ENCODE results near the gene ARID1A.

ARID1A gene

GRCh38 chr1:26789612-26789865 lies 93.7 kb downstream of the ARID1A start:
- Histone ChIP-seq H3K4me2 (ENCODE audit: low read length) (no peak overlapping the region), H4K8ac (ENCODE audit: low read depth, low read length) (no peak overlapping the region), H3K4me3 (ENCODE audit: low read length) (no peak overlapping the region), H3K9ac (ENCODE audit: low read length) (peak overlapping the region; percentile 11), H3K56ac (ENCODE audit: low read length) (peak overlapping the region; percentile 37), H2AK5ac (ENCODE audit: low read length) (no peak overlapping the region), H2BK120ac (ENCODE audit: low read depth, low read length) (no peak overlapping the region), H3K4me1 (ENCODE audit: control insufficient read depth, low read depth, low read length) (peaks cover 16% of the 10 kb centered on the region), H3K4ac (ENCODE audit: low read depth, low read length) (no peak overlapping the region), H3K36me3 (ENCODE audit: control insufficient read depth, insufficient read depth, low read length) (no peaks in the 10 kb centered on the region), H3K79me2 (ENCODE audit: control insufficient read depth, insufficient read depth, low read length) (no peaks in the 10 kb centered on the region), H2BK15ac (replicated peaks; ENCODE audit: low read depth) (no peak overlapping the region), H3K27me3 (ENCODE audit: insufficient read depth, low read length, poor library complexity) (no peaks in the 10 kb centered on the region), H3K79me1 (ENCODE audit: low read length) (peaks cover 2% of the 10 kb centered on the region), H2BK5ac (ENCODE audit: low read length) (no peak overlapping the region), H3K18ac (ENCODE audit: low read length) (no peak overlapping the region), H3K27ac (ENCODE audit: low read depth, low read length) (no peak overlapping the region), H4K5ac (ENCODE audit: low read length) (no peak overlapping the region), H3K23ac (ENCODE audit: low read length) (no peak overlapping the region)
- no peak for DNase-seq
- WGBS (ENCODE audit: extremely low coverage, insufficient coverage, low lambda C conversion rate), result no CpG with 5 or more reads among the region's 3 CpGs

GRCh38 chr1:26789931-26790330 lies 94.1 kb downstream of the ARID1A start:
- no peak overlapping the region for H4K5ac ChIP-seq (ENCODE audit: low read length)
- H3K36me3 ChIP-seq (ENCODE audit: control insufficient read depth, insufficient read depth, low read length), result no peaks in the 10 kb centered on the region
- no peak overlapping the region for H3K27ac ChIP-seq (ENCODE audit: low read depth, low read length)
- peak overlapping the region; percentile 6 for H3K9ac ChIP-seq (ENCODE audit: low read length)
- no peak overlapping the region for H2BK120ac ChIP-seq (ENCODE audit: low read depth, low read length)
- H2BK15ac ChIP-seq (replicated peaks; ENCODE audit: low read depth), result no peak overlapping the region
- no CpG with 5 or more reads among the region's 4 CpGs for WGBS (ENCODE audit: extremely low coverage, insufficient coverage, low lambda C conversion rate)
- H2BK5ac ChIP-seq (ENCODE audit: low read length), result no peak overlapping the region
- H3K4me2 ChIP-seq (ENCODE audit: low read length), result no peak overlapping the region
- H3K27me3 ChIP-seq (ENCODE audit: insufficient read depth, low read length, poor library complexity), result no peaks in the 10 kb centered on the region
- no peak overlapping the region for H3K56ac ChIP-seq (ENCODE audit: low read length)
- no peak overlapping the region for H2AK5ac ChIP-seq (ENCODE audit: low read length)
- H4K8ac ChIP-seq (ENCODE audit: low read depth, low read length), result no peak overlapping the region
- peaks cover 16% of the 10 kb centered on the region for H3K4me1 ChIP-seq (ENCODE audit: control insufficient read depth, low read depth, low read length)
- no peak overlapping the region for H3K4ac ChIP-seq (ENCODE audit: low read depth, low read length)
- H3K79me1 ChIP-seq (ENCODE audit: low read length), result peaks cover 2% of the 10 kb centered on the region
- no peak overlapping the region for H3K18ac ChIP-seq (ENCODE audit: low read length)
- no peak overlapping the region for H3K4me3 ChIP-seq (ENCODE audit: low read length)
- H3K79me2 ChIP-seq (ENCODE audit: control insufficient read depth, insufficient read depth, low read length), result no peaks in the 10 kb centered on the region
- no peak for DNase-seq
- H3K23ac ChIP-seq (ENCODE audit: low read length), result no peak overlapping the region

GRCh38 chr1:26790551-26790953 lies 94.7 kb downstream of the ARID1A start:
- H3K27ac ChIP-seq (ENCODE audit: low read depth, low read length), result no peak overlapping the region
- DNase-seq, result peak; percentile 55
- H3K18ac ChIP-seq (ENCODE audit: low read length), result no peak overlapping the region
- WGBS (ENCODE audit: extremely low coverage, insufficient coverage, low lambda C conversion rate), result no CpG with 5 or more reads among the region's 5 CpGs
- H4K5ac ChIP-seq (ENCODE audit: low read length), result no peak overlapping the region
- H3K27me3 ChIP-seq (ENCODE audit: insufficient read depth, low read length, poor library complexity), result no peaks in the 10 kb centered on the region
- H3K9ac ChIP-seq (ENCODE audit: low read length), result no peak overlapping the region
- no peaks in the 10 kb centered on the region for H3K79me2 ChIP-seq (ENCODE audit: control insufficient read depth, insufficient read depth, low read length)
- H3K36me3 ChIP-seq (ENCODE audit: control insufficient read depth, insufficient read depth, low read length), result no peaks in the 10 kb centered on the region
- no peak overlapping the region for H3K56ac ChIP-seq (ENCODE audit: low read length)
- peaks cover 2% of the 10 kb centered on the region for H3K79me1 ChIP-seq (ENCODE audit: low read length)
- H2BK15ac ChIP-seq (replicated peaks; ENCODE audit: low read depth), result no peak overlapping the region
- peaks cover 16% of the 10 kb centered on the region for H3K4me1 ChIP-seq (ENCODE audit: control insufficient read depth, low read depth, low read length)
- H3K4me3 ChIP-seq (ENCODE audit: low read length), result no peak overlapping the region
- H2AK5ac ChIP-seq (ENCODE audit: low read length), result no peak overlapping the region
- H2BK120ac ChIP-seq (ENCODE audit: low read depth, low read length), result no peak overlapping the region
- no peak overlapping the region for H3K23ac ChIP-seq (ENCODE audit: low read length)
- H4K8ac ChIP-seq (ENCODE audit: low read depth, low read length), result no peak overlapping the region
- no peak overlapping the region for H3K4ac ChIP-seq (ENCODE audit: low read depth, low read length)
- H2BK5ac ChIP-seq (ENCODE audit: low read length), result no peak overlapping the region
- H3K4me2 ChIP-seq (ENCODE audit: low read length), result no peak overlapping the region

GRCh38 chr1:26791148-26791547 lies 95.3 kb downstream of the ARID1A start:
- H3K36me3 ChIP-seq (ENCODE audit: control insufficient read depth, insufficient read depth, low read length), result no peaks in the 10 kb centered on the region
- WGBS (ENCODE audit: extremely low coverage, insufficient coverage, low lambda C conversion rate), result no CpG with 5 or more reads among the region's 6 CpGs
- DNase-seq, result no peak

GRCh38 chr1:26791626-26792025 lies 95.8 kb downstream of the ARID1A start:
- Histone ChIP-seq H3K36me3 (ENCODE audit: control insufficient read depth, insufficient read depth, low read length) (no peaks in the 10 kb centered on the region), H3K27ac (ENCODE audit: low read depth, low read length) (no peak overlapping the region), H4K8ac (ENCODE audit: low read depth, low read length) (no peak overlapping the region), H3K56ac (ENCODE audit: low read length) (no peak overlapping the region), H3K23ac (ENCODE audit: low read length) (no peak overlapping the region), H3K4me1 (ENCODE audit: control insufficient read depth, low read depth, low read length) (peaks cover 8% of the 10 kb centered on the region), H3K27me3 (ENCODE audit: insufficient read depth, low read length, poor library complexity) (no peaks in the 10 kb centered on the region), H2AK5ac (ENCODE audit: low read length) (no peak overlapping the region), H3K9ac (ENCODE audit: low read length) (no peak overlapping the region), H3K79me2 (ENCODE audit: control insufficient read depth, insufficient read depth, low read length) (no peaks in the 10 kb centered on the region), H2BK15ac (replicated peaks; ENCODE audit: low read depth) (no peak overlapping the region), H4K5ac (ENCODE audit: low read length) (no peak overlapping the region), H3K4ac (ENCODE audit: low read depth, low read length) (no peak overlapping the region), H3K4me3 (ENCODE audit: low read length) (no peak overlapping the region), H2BK120ac (ENCODE audit: low read depth, low read length) (no peak overlapping the region), H3K4me2 (ENCODE audit: low read length) (no peak overlapping the region), H2BK5ac (ENCODE audit: low read length) (no peak overlapping the region), H3K18ac (ENCODE audit: low read length) (no peak overlapping the region), H3K79me1 (ENCODE audit: low read length) (peaks cover 2% of the 10 kb centered on the region)
- WGBS (ENCODE audit: extremely low coverage, insufficient coverage, low lambda C conversion rate), result no CpG with 5 or more reads among the region's 3 CpGs
- no peak for DNase-seq

More at GRCh38 chr1:26791148-26791547, 95.3 kb downstream of the ARID1A start:
- H3K4me1 ChIP-seq (ENCODE audit: control insufficient read depth, low read depth, low read length), result peaks cover 12% of the 10 kb centered on the region
- H3K79me1 ChIP-seq (ENCODE audit: low read length), result peaks cover 2% of the 10 kb centered on the region
- H3K27ac ChIP-seq (ENCODE audit: low read depth, low read length), result no peak overlapping the region
- H2BK120ac ChIP-seq (ENCODE audit: low read depth, low read length), result no peak overlapping the region
- no peak overlapping the region for H3K18ac ChIP-seq (ENCODE audit: low read length)
- no peak overlapping the region for H4K8ac ChIP-seq (ENCODE audit: low read depth, low read length)
- no peak overlapping the region for H2BK5ac ChIP-seq (ENCODE audit: low read length)
- H3K4me2 ChIP-seq (ENCODE audit: low read length), result no peak overlapping the region
- no peak overlapping the region for H2BK15ac ChIP-seq (replicated peaks; ENCODE audit: low read depth)
- no peak overlapping the region for H2AK5ac ChIP-seq (ENCODE audit: low read length)
- no peak overlapping the region for H3K4ac ChIP-seq (ENCODE audit: low read depth, low read length)
- H4K5ac ChIP-seq (ENCODE audit: low read length), result no peak overlapping the region
- H3K56ac ChIP-seq (ENCODE audit: low read length), result no peak overlapping the region
- H3K4me3 ChIP-seq (ENCODE audit: low read length), result no peak overlapping the region
- H3K9ac ChIP-seq (ENCODE audit: low read length), result no peak overlapping the region
- no peaks in the 10 kb centered on the region for H3K27me3 ChIP-seq (ENCODE audit: insufficient read depth, low read length, poor library complexity)
- H3K79me2 ChIP-seq (ENCODE audit: control insufficient read depth, insufficient read depth, low read length), result no peaks in the 10 kb centered on the region
- H3K23ac ChIP-seq (ENCODE audit: low read length), result no peak overlapping the region

GRCh38 chr1:26792924-26793323 lies 97.1 kb downstream of the ARID1A start:
- H3K79me1 ChIP-seq (ENCODE audit: low read length), result peaks cover 2% of the 10 kb centered on the region
- no peak overlapping the region for H3K18ac ChIP-seq (ENCODE audit: low read length)
- H3K27ac ChIP-seq (ENCODE audit: low read depth, low read length), result no peak overlapping the region
- no peak overlapping the region for H2BK5ac ChIP-seq (ENCODE audit: low read length)
- H3K27me3 ChIP-seq (ENCODE audit: insufficient read depth, low read length, poor library complexity), result no peaks in the 10 kb centered on the region
- H2AK5ac ChIP-seq (ENCODE audit: low read length), result no peak overlapping the region
- H3K4me1 ChIP-seq (ENCODE audit: control insufficient read depth, low read depth, low read length), result peaks cover 6% of the 10 kb centered on the region
- no peak overlapping the region for H4K8ac ChIP-seq (ENCODE audit: low read depth, low read length)
- H4K5ac ChIP-seq (ENCODE audit: low read length), result no peak overlapping the region
- no peak for DNase-seq
- no peak overlapping the region for H2BK15ac ChIP-seq (replicated peaks; ENCODE audit: low read depth)
- WGBS (ENCODE audit: extremely low coverage, insufficient coverage, low lambda C conversion rate), result no CpG with 5 or more reads among the region's 2 CpGs
- H3K36me3 ChIP-seq (ENCODE audit: control insufficient read depth, insufficient read depth, low read length), result no peaks in the 10 kb centered on the region
- no peak overlapping the region for H3K4me3 ChIP-seq (ENCODE audit: low read length)
- no peak overlapping the region for H3K4ac ChIP-seq (ENCODE audit: low read depth, low read length)
- no peak overlapping the region for H3K56ac ChIP-seq (ENCODE audit: low read length)
- no peak overlapping the region for H2BK120ac ChIP-seq (ENCODE audit: low read depth, low read length)
- no peaks in the 10 kb centered on the region for H3K79me2 ChIP-seq (ENCODE audit: control insufficient read depth, insufficient read depth, low read length)
- no peak overlapping the region for H3K4me2 ChIP-seq (ENCODE audit: low read length)
- H3K23ac ChIP-seq (ENCODE audit: low read length), result no peak overlapping the region
- no peak overlapping the region for H3K9ac ChIP-seq (ENCODE audit: low read length)

Data from mesendoderm (in vitro differentiated cells).